Nephron progenitor cell (in vitro differentiated cells): ENCODE results near the gene TOP1.
"Not testable (repeated sequence)": the region's sequence is repeated elsewhere in the genome, so short reads cannot be mapped to it uniquely, and the experiment has no call there.

Experiments used
- DNase-seq: peaks from one replicate; pipeline ENCODE4 v3.0.0; 2021
- H3K27ac Mint-ChIP-seq: 2 replicates; pipeline ENCODE4 v1.8.0; 2021; ENCODE audit warnings: mild to moderate bottlenecking, moderate library complexity, mixed read lengths
- H3K27me3 Mint-ChIP-seq: 2 replicates; pipeline ENCODE4 v1.8.0; 2021; ENCODE audit warnings: mild to moderate bottlenecking, low read depth, mixed read lengths; ENCODE audit not compliant: poor library complexity
- H3K36me3 Mint-ChIP-seq: 2 replicates; pipeline ENCODE4 v1.8.0; 2021; ENCODE audit warnings: low read depth, mixed read lengths
- H3K4me1 Mint-ChIP-seq: 2 replicates; pipeline ENCODE4 v1.8.0; 2021; ENCODE audit warnings: mixed read lengths
- H3K4me3 Mint-ChIP-seq: 2 replicates; pipeline ENCODE4 v1.8.0; 2021; ENCODE audit warnings: mild to moderate bottlenecking, moderate library complexity, mixed read lengths
- H3K9me3 Mint-ChIP-seq: 2 replicates; pipeline ENCODE4 v1.8.0; 2021; ENCODE audit warnings: mild to moderate bottlenecking, moderate library complexity, mixed read lengths
- CTCF ChIP-seq: fragments of 200-600 bp; sonication (generic); IDR thresholded peaks from 2 replicates; pipeline ENCODE4 v1.5.0; 2021; ENCODE audit warnings: antibody characterized with exemption

Gene TOP1

GRCh38 chr20:41123631-41124030 is 95.0 kb downstream of the TOP1 start:
- Mint-ChIP-seq H3K4me3 (no peak overlapping the region), H3K27me3 (no peaks in the 10 kb centered on the region), H3K9me3 (peaks cover 4% of the 10 kb centered on the region), H3K27ac (no peak overlapping the region), H3K4me1 (no peaks in the 10 kb centered on the region), H3K36me3 (peaks cover 81% of the 10 kb centered on the region)
- no peak for DNase-seq
- TF ChIP-seq CTCF: no peak

- H3K27me3 Mint-ChIP-seq: no peaks in the 10 kb centered on the region
- no peak for DNase-seq
- H3K27ac Mint-ChIP-seq: peak overlapping the region; percentile 95
- H3K4me3 Mint-ChIP-seq: no peak overlapping the region
- peaks cover 8% of the 10 kb centered on the region for H3K9me3 Mint-ChIP-seq
- no peaks in the 10 kb centered on the region for H3K4me1 Mint-ChIP-seq
- no peak for TF ChIP-seq CTCF
- peaks cover 83% of the 10 kb centered on the region for H3K36me3 Mint-ChIP-seq
These were observed 96.0 kb downstream of the TOP1 start for GRCh38 chr20:41124451-41125094.

- Mint-ChIP-seq H3K4me1 (no peaks in the 10 kb centered on the region), H3K27me3 (no peaks in the 10 kb centered on the region), H3K9me3 (peaks cover 16% of the 10 kb centered on the region), H3K36me3 (peaks cover 85% of the 10 kb centered on the region), H3K4me3 (no peak overlapping the region), H3K27ac (peak overlapping the region; percentile 43)
- no peak for DNase-seq
- no peak for TF ChIP-seq CTCF
These were observed 97.2 kb downstream of the TOP1 start for GRCh38 chr20:41125530-41126457.

- no peaks in the 10 kb centered on the region for H3K27me3 Mint-ChIP-seq
- no peaks in the 10 kb centered on the region for H3K4me1 Mint-ChIP-seq
- H3K9me3 Mint-ChIP-seq: peaks cover 16% of the 10 kb centered on the region
- H3K27ac Mint-ChIP-seq: peak overlapping the region; percentile 43
- peaks cover 84% of the 10 kb centered on the region for H3K36me3 Mint-ChIP-seq
- TF ChIP-seq CTCF: no peak
- DNase-seq: no peak
- no peak overlapping the region for H3K4me3 Mint-ChIP-seq
These were observed 98.1 kb downstream of the TOP1 start for GRCh38 chr20:41126719-41127118.

GRCh38 chr20:41128317-41128716 is 99.7 kb downstream of the TOP1 start:
- Mint-ChIP-seq H3K9me3 (peaks cover 16% of the 10 kb centered on the region), H3K36me3 (peaks cover 72% of the 10 kb centered on the region)
- H3K4me3 Mint-ChIP-seq, H3K27me3 Mint-ChIP-seq, H3K4me1 Mint-ChIP-seq, H3K27ac Mint-ChIP-seq, DNase-seq: not testable (repeated sequence)

- Mint-ChIP-seq H3K36me3 (peaks cover 39% of the 10 kb centered on the region), H3K27ac (peak overlapping the region; percentile 44), H3K9me3 (peaks cover 16% of the 10 kb centered on the region), H3K4me1 (peaks cover 15% of the 10 kb centered on the region), H3K27me3 (no peaks in the 10 kb centered on the region), H3K4me3 (no peak overlapping the region)
- no peak for TF ChIP-seq CTCF
- DNase-seq: no peak
These were observed 103.2 kb downstream of the TOP1 start for GRCh38 chr20:41131594-41132387.

GRCh38 chr20:41132388-41132775 is 103.8 kb downstream of the TOP1 start:
- not testable (repeated sequence) for H3K4me3 Mint-ChIP-seq
- H3K9me3 Mint-ChIP-seq: peaks cover 16% of the 10 kb centered on the region

More at GRCh38 chr20:41132388-41132775, 103.8 kb downstream of the TOP1 start:
- Mint-ChIP-seq H3K36me3 (peaks cover 34% of the 10 kb centered on the region), H3K4me1 (peaks cover 15% of the 10 kb centered on the region)
- H3K27me3 Mint-ChIP-seq, DNase-seq, H3K27ac Mint-ChIP-seq: not testable (repeated sequence)
